H1 (cell line): ENCODE results near the gene TUBGCP6. TPM values are rescaled to one million over a fixed set of nuclear protein-coding genes. Genes with fewer than 3 reads are reported as not detected.

Experiments used
- CTCF ChIA-PET: fragments of 300-600 bp; sonication (Branson Sonifier 250); formaldehyde crosslinking; loops from one replicate; lab custom pipeline; 2021; ENCODE audit not compliant: partially characterized antibody; lab: Charles Lee
- POLR2A ChIA-PET: fragments of 300-600 bp; sonication (Branson Sonifier 250); formaldehyde crosslinking; loops from one replicate; lab custom pipeline; 2021; ENCODE audit warnings: inconsistent platforms; ENCODE audit not compliant: partially characterized antibody; lab: Charles Lee
- DNase-seq, 2 experiments: peaks; one replicate each; pipeline versions ENCODE4 v3.0.0 to v3.0.0-alpha.2; 2010 to 2022; ENCODE audit warnings: low spot score in 2 of 2, low read depth in 1 of 2, mixed read lengths in 1 of 2
- FAIRE-seq: peaks from 2 replicates; lab custom pipeline; 2011; peaks lifted over from hg19 to GRCh38; lab: Jason Lieb, UNC
- H2AFZ ChIP-seq: 2 replicates; pipeline ENCODE4 v1.8.1; 2012; ENCODE audit warnings: low read length, inconsistent platforms
- H2AK5ac ChIP-seq: 2 replicates; pipeline ENCODE4 v1.6.1; 2013; ENCODE audit warnings: low read depth, low read length
- H2BK120ac ChIP-seq: replicated peaks from 2 replicates; pipeline ENCODE3; 2013; ENCODE audit warnings: low read depth, low read length, inconsistent platforms
- H2BK12ac ChIP-seq: 2 replicates; pipeline ENCODE4 v1.6.1; 2013; ENCODE audit warnings: low read depth, low read length
- H2BK15ac ChIP-seq: 2 replicates; pipeline ENCODE4 v1.6.1; 2013; ENCODE audit warnings: low read length
- H2BK20ac ChIP-seq: 2 replicates; pipeline ENCODE4 v1.6.1; 2013; ENCODE audit warnings: low read length
- H2BK5ac ChIP-seq: 2 replicates; pipeline ENCODE4 v1.6.1; 2013; ENCODE audit warnings: low read depth, low read length
- H3K14ac ChIP-seq: 2 replicates; pipeline ENCODE4 v1.6.1; 2013; ENCODE audit warnings: inconsistent platforms; ENCODE audit not compliant: insufficient read length
- H3K18ac ChIP-seq: 2 replicates; pipeline ENCODE4 v1.6.1; 2013; ENCODE audit warnings: low read length; ENCODE audit errors: extremely low read depth
- H3K23ac ChIP-seq: 2 replicates; pipeline ENCODE4 v1.6.1; 2013; ENCODE audit warnings: inconsistent platforms; ENCODE audit not compliant: insufficient read length
- H3K23me2 ChIP-seq: 2 replicates; pipeline ENCODE4 v1.6.1; 2013; ENCODE audit warnings: low read depth, low read length
- H3K27ac ChIP-seq: 2 replicates; pipeline ENCODE4 v1.6.1; 2011; ENCODE audit warnings: low read depth, low read length, inconsistent platforms
- H3K27me3 ChIP-seq, 4 experiments: replicated peaks in 1 of 4; 1 replicate in 1 of 4; 2 replicates in 3 of 4; pipeline versions ENCODE4 v1.6.1 to v1.8.1; 2011 to 2013; ENCODE audit warnings: low read length in 3 of 4, mild to moderate bottlenecking in 3 of 4, inconsistent platforms in 2 of 4, mixed read lengths in 2 of 4, moderate library complexity in 1 of 4; ENCODE audit not compliant: control insufficient read depth in 3 of 4, insufficient read depth in 3 of 4; ENCODE audit errors: extremely low read depth in 1 of 4
- H3K36me3 ChIP-seq, 4 experiments: 2 replicates each; pipeline versions ENCODE4 v1.6.1 to v1.8.1; 2011 to 2013; ENCODE audit warnings: mild to moderate bottlenecking in 4 of 4, low read length in 3 of 4, moderate library complexity in 2 of 4, control low read depth in 1 of 4, inconsistent platforms in 1 of 4; ENCODE audit not compliant: insufficient read depth in 4 of 4, control insufficient read depth in 2 of 4
- H3K4ac ChIP-seq: replicated peaks from 2 replicates; pipeline ENCODE3; 2013; ENCODE audit warnings: low read length, low read depth, mixed read lengths, inconsistent platforms; ENCODE audit not compliant: insufficient read length
- H3K4me1 ChIP-seq, 4 experiments: replicated peaks in 1 of 4; 1 replicate in 1 of 4; 2 replicates in 3 of 4; pipeline versions ENCODE4 v1.6.1 to v1.8.1; 2011 to 2013; ENCODE audit warnings: low read length in 3 of 4, inconsistent platforms in 2 of 4, mixed read lengths in 1 of 4; ENCODE audit not compliant: insufficient read depth in 4 of 4, control insufficient read depth in 3 of 4
- H3K4me2 ChIP-seq, 2 experiments: 2 replicates each; pipeline versions ENCODE4 v1.6.1 to v1.8.1; 2011 to 2013; ENCODE audit warnings: low read depth in 2 of 2, low read length in 2 of 2, control low read depth in 1 of 2, inconsistent platforms in 1 of 2, mild to moderate bottlenecking in 1 of 2; ENCODE audit not compliant: insufficient read depth in 1 of 2
- H3K4me3 ChIP-seq, 4 experiments: fragments of 200-600, 300-600 bp in 1 of 4; sonication (generic), shearing (Covaris generic), sonication (Bioruptor Twin) in 1 of 4; 2 replicates each; pipeline versions ENCODE4 v1.5.1 to v1.8.1; 2011 to 2016; ENCODE audit warnings: low read length in 4 of 4, low read depth in 3 of 4, control low read depth in 2 of 4, inconsistent platforms in 2 of 4, mild to moderate bottlenecking in 2 of 4, mixed read lengths in 1 of 4, moderate library complexity in 1 of 4; ENCODE audit not compliant: insufficient read depth in 2 of 4; ENCODE audit errors: extremely low read depth in 1 of 4
- H3K56ac ChIP-seq: replicated peaks from 2 replicates; pipeline ENCODE3; 2013; ENCODE audit warnings: low read depth, mild to moderate bottlenecking, mixed read lengths, low read length, inconsistent platforms; ENCODE audit not compliant: insufficient read length
- H3K79me1 ChIP-seq: 2 replicates; pipeline ENCODE4 v1.6.1; 2013; ENCODE audit warnings: low read depth, low read length, control low read depth
- H3K79me2 ChIP-seq, 2 experiments: 2 replicates each; pipeline versions ENCODE4 v1.6.1 to v1.8.1; 2012 to 2013; ENCODE audit warnings: low read length in 2 of 2, mild to moderate bottlenecking in 2 of 2, inconsistent platforms in 1 of 2; ENCODE audit not compliant: insufficient read depth in 2 of 2, control insufficient read depth in 1 of 2
- H3K9ac ChIP-seq, 4 experiments: replicated peaks in 1 of 4; 1 replicate in 1 of 4; 2 replicates in 3 of 4; pipeline versions ENCODE4 v1.6.1 to v1.8.1; 2011 to 2013; ENCODE audit warnings: low read depth in 3 of 4, low read length in 3 of 4, control low read depth in 2 of 4, mild to moderate bottlenecking in 2 of 4, moderate library complexity in 2 of 4, inconsistent platforms in 1 of 4; ENCODE audit errors: extremely low read depth in 1 of 4
- H3K9me3 ChIP-seq, 2 experiments: 2 replicates each; pipeline versions ENCODE4 v1.6.1 to v1.8.1; 2012 to 2013; ENCODE audit warnings: mild to moderate bottlenecking in 2 of 2, moderate library complexity in 2 of 2, control low read depth in 1 of 2, inconsistent platforms in 1 of 2, low read depth in 1 of 2, low read length in 1 of 2, mixed read lengths in 1 of 2; ENCODE audit not compliant: insufficient read depth in 2 of 2
- H4K20me1 ChIP-seq, 2 experiments: replicated peaks in 1 of 2; 2 replicates each; pipeline versions ENCODE3 to v1.8.1; 2011 to 2013; ENCODE audit warnings: inconsistent platforms in 2 of 2, low read length in 2 of 2, mild to moderate bottlenecking in 1 of 2; ENCODE audit not compliant: insufficient read depth in 2 of 2, control insufficient read depth in 1 of 2
- H4K5ac ChIP-seq: 2 replicates; pipeline ENCODE4 v1.6.1; 2013; ENCODE audit warnings: low read length, low read depth, mixed read lengths, inconsistent platforms; ENCODE audit not compliant: insufficient read length
- H4K8ac ChIP-seq: 2 replicates; pipeline ENCODE4 v1.8.0; 2013; ENCODE audit warnings: mild to moderate bottlenecking, moderate library complexity, low read length, inconsistent platforms; ENCODE audit not compliant: insufficient read depth; ENCODE audit errors: extremely low read depth
- H4K91ac ChIP-seq: replicated peaks from 2 replicates; pipeline ENCODE3; 2013; ENCODE audit warnings: low read length, mixed read lengths, inconsistent platforms; ENCODE audit not compliant: insufficient read length
- CTCF ChIP-seq, 3 experiments: IDR thresholded peaks; 1 replicate in 2 of 3; 2 replicates in 1 of 3; pipeline versions ENCODE4 v1.5.1 to v1.6.1; 2011; ENCODE audit warnings: low read length in 3 of 3, mild to moderate bottlenecking in 3 of 3, inconsistent platforms in 2 of 3, low read depth in 1 of 3, moderate library complexity in 1 of 3; ENCODE audit not compliant: insufficient read depth in 1 of 3; ENCODE audit errors: control extremely low read depth in 1 of 3
- GABPA ChIP-seq: IDR thresholded peaks from 2 replicates; pipeline ENCODE4 v1.6.1; 2011; ENCODE audit warnings: mild to moderate bottlenecking, low read length, moderate library complexity, borderline replicate concordance; ENCODE audit not compliant: insufficient read depth
- RBBP5 ChIP-seq: IDR thresholded peaks from 2 replicates; pipeline ENCODE4 v1.7.1; 2012; ENCODE audit warnings: low read depth, mild to moderate bottlenecking, inconsistent platforms, low read length, moderate library complexity, borderline replicate concordance
- WGBS, 2 experiments: shearing (Covaris generic) in 1 of 2; methylation state at CpG; one replicate each; pipeline versions ENCODE4 v1.1.6 to v1.1.7; 2013 to 2015; ENCODE audit warnings: low lambda C conversion rate in 2 of 2, mixed read lengths in 2 of 2, inconsistent platforms in 1 of 2, low coverage in 1 of 2, missing lambda C conversion rate in 1 of 2; ENCODE audit not compliant: insufficient replicate concordance in 2 of 2, insufficient coverage in 1 of 2, insufficient read length in 1 of 2; ENCODE audit errors: extremely low coverage in 1 of 2, missing lambda C conversion rate in 1 of 2; 5-methylcytosine and 5-hydroxymethylcytosine counted together
- polyA plus RNA-seq, 7 experiments: library from polyadenylated mRNA; depleted of rRNA in 3 of 7; stranded (reverse) in 5 of 7; unstranded in 2 of 7; fragments of >200 nt in 5 of 7; fragments of 200-250 nt in 2 of 7; gene quantifications; 1 replicate in 5 of 7; 2 replicates in 1 of 7; 4 replicates in 1 of 7; pipeline versions ENCODE4 v1.2.1 to v1.2.3, GENCODE V29; 2011 to 2013; ENCODE audit warnings: missing spikeins in 2 of 7, mixed read lengths in 2 of 7
- total RNA-seq: library from RNA; stranded (reverse); fragmentation: NEBNext Ultra II Directional; extraction: Animal tissue kit (Norgen Biotek cat#: 25700); gene quantifications from 2 replicates; pipeline ENCODE4 v1.2.1, GENCODE V29; 2021

TUBGCP6 gene
- total and polyA plus RNA-seq, 2 of the 8 experiments (the other 6 are each of a cell fraction or from before 2014, with no cell fraction given), result 24.2 to 24.7 TPM

- Histone ChIP-seq H4K20me1 (peaks cover 7 to 20% of the 10 kb centered on the region in 2 experiments), H2BK12ac (0 out of 2 replicates have a peak overlapping the region, but pooled peaks have one; percentile 50), H3K79me2 (peaks cover 0 to 4% of the 10 kb centered on the region in 2 experiments; a peak in 1 of 4 replicates), H3K56ac (no peak overlapping the region), H3K23me2 (peaks cover 8% of the 10 kb centered on the region; the same call in 1 of the 2 replicates), H2BK20ac (0 out of 2 replicates have a peak overlapping the region, but pooled peaks have one; percentile 86), H3K4me2 (peak overlapping the region; percentile 82 to 99), H2BK15ac (no peak overlapping the region; the same call in 1 of the 2 replicates), H2AFZ (no peak overlapping the region), H4K8ac (peak overlapping the region; percentile 29), H3K23ac (no peak overlapping the region), H2BK120ac (no peak overlapping the region), H3K4me1 (peaks cover 2 to 15% (median 9%) of the 10 kb centered on the region in 4 experiments; a peak in 6 of 7 replicates), H4K5ac (no peak overlapping the region), H3K36me3 (no peaks in the 10 kb centered on the region), H3K79me1 (peaks cover 5% of the 10 kb centered on the region; the same call in 1 of the 2 replicates), H3K14ac (no peak overlapping the region), H3K18ac (no peak overlapping the region; the same call in none of the 2 replicates), H4K91ac (no peak overlapping the region), H3K4me3 (peak overlapping the region; percentile 40 to 87 (median 56); a peak in 6 of 8 replicates), H3K9ac (no peak overlapping the region), H3K9me3 (no peaks in the 10 kb centered on the region), H3K27ac (no peak overlapping the region), H3K4ac (peak overlapping the region; percentile 77), H2AK5ac (no peak overlapping the region), H2BK5ac (0 out of 2 replicates have a peak overlapping the region, but pooled peaks have one; percentile 16), H3K27me3 (peaks cover 0 to 13% (median 5%) of the 10 kb centered on the region in 4 experiments; a peak in 3 of 7 replicates)
- CTCF ChIA-PET, result interaction anchor here (0.6 to 1.3 kb wide), 10 partner anchors 8 to 513 kb away, joined by 3 to 9 read pairs (median 3); partner anchors contain the start of gene PANX2
- FAIRE-seq (no peak), DNase-seq (peak in 1 of 2 experiments; percentile 72)
- WGBS, 2 experiments, result 37% methylated on average over 24 of the region's 32 CpGs; no CpG with 5 or more reads in 1 of the 2 experiments
- POLR2A ChIA-PET, result interaction anchor here (0.8 to 1.5 kb wide), 6 partner anchors 10 to 24 kb away, joined by 3 to 8 read pairs (median 4); partner anchors contain the start of gene PANX2
- TF ChIP-seq GABPA (peak; percentile 50; the same call in 1 of the 2 replicates), RBBP5 (peak; percentile 16; the same call in 1 of the 2 replicates), CTCF (IDR thresholded peaks at IDR 0.05; ENCODE audit: control extremely low read depth in 1 of 3, insufficient read depth in 1 of 3, low read depth in 1 of 3, low read length in 3 of 3) (no peak)
These were observed 60.6 kb downstream of the TUBGCP6 start for GRCh38 chr22:50184004-50184901.
